Ovary (tissue), 9 donors: ENCODE measurements around the gene COQ9. TPM values are rescaled to one million over a fixed set of nuclear protein-coding genes. Genes with fewer than 3 reads are reported as not detected.
A peak's percentile ranks its signal among the peaks of the same experiment; 100 is the strongest.

Experiments
- DNase-seq, 5 donors: peaks; one replicate each; pipeline ENCODE4 v3.0.0-alpha.2; 2019 to 2020
- H3K27ac ChIP-seq, 2 donors: fragments of 200-600 bp; one replicate each; pipeline versions ENCODE4 v1.5.1 to v1.8.0; 2019 to 2022
- H3K27me3 ChIP-seq: fragments of 200-600 bp; one replicate; pipeline ENCODE4 v1.8.0; 2022
- H3K36me3 ChIP-seq: fragments of 200-600 bp; sonication (generic); one replicate; pipeline ENCODE4 v1.5.1; 2019
- H3K4me1 ChIP-seq: one replicate; pipeline ENCODE4 v1.8.1; 2013; ENCODE audit warnings: mild to moderate bottlenecking, moderate library complexity; ENCODE audit not compliant: insufficient read depth
- H3K4me3 ChIP-seq: fragments of 200-600 bp; sonication (generic); one replicate; pipeline ENCODE4 v1.5.1; 2017
- H3K9me3 ChIP-seq, 2 donors: fragments of 200-600 bp in 1 of 2; sonication (generic) in 1 of 2; one replicate each; pipeline versions ENCODE4 v1.5.1 to v1.8.1; 2013 to 2019; ENCODE audit warnings: mild to moderate bottlenecking in 1 of 2, moderate library complexity in 1 of 2
- CTCF ChIP-seq, 3 donors: fragments of 450-650 bp in 2 of 3; fragments of 200-600 bp in 1 of 3; IDR thresholded peaks; one replicate each; pipeline versions ENCODE4 v1.5.1 to v1.8.0; 2016 to 2022; ENCODE audit warnings: antibody characterized with exemption in 3 of 3, mild to moderate bottlenecking in 1 of 3
- EP300 ChIP-seq: sonication (generic); formaldehyde crosslinking; IDR thresholded peaks from one replicate; pipeline ENCODE4 v1.6.1; 2017; ENCODE audit warnings: antibody characterized with exemption
- POLR2A ChIP-seq: fragments of 450-650 bp; IDR thresholded peaks from one replicate; pipeline ENCODE4 v1.6.1; 2017; ENCODE audit warnings: antibody characterized with exemption, mild to moderate bottlenecking, moderate library complexity
- WGBS, 3 donors: extraction: QIAGEN DNeasy Blood & Tissue Kit in 1 of 3; methylation state at CpG; one replicate each; pipeline versions ENCODE4 v1.1.5 to v1.1.7; 2013 to 2017; 5-methylcytosine and 5-hydroxymethylcytosine counted together
- intact Hi-C, 4 donors: fragments of 100-400 bp; cut with DNase I; formaldehyde crosslinking; loops; one replicate each; pipeline versions ENCODE4 v1.11.0 to v1.15.1; 2022 to 2023
- polyA plus RNA-seq, 2 donors: library from polyadenylated mRNA; stranded (reverse); fragments of 200-250 nt in 1 of 2; fragments of 350-450 nt in 1 of 2; fragmentation: Illumina TruSeq in 1 of 2; extraction: RNeasy Lipid Tissue Mini Kit (QIAGEN cat#74804) in 1 of 2; gene quantifications; one replicate each; pipeline ENCODE4 v1.2.3, GENCODE V29; 2013 to 2014
- total RNA-seq, 7 donors: library from RNA; depleted of rRNA in 2 of 7; stranded (reverse); fragments of >200 nt in 2 of 7; fragmentation: NEBNext Ultra II Directional in 3 of 7; extraction: Animal tissue kit (Norgen Biotek cat#: 25700) in 3 of 7; gene quantifications; one replicate each; pipeline versions ENCODE4 v1.1.0 to v1.2.4, GENCODE V29; 2016 to 2023
- donor health status: DM: no; HTN: no; CAD: no; lungs with moderate emphysema.
- donor health status: DM: no; HTN: no; CAD: no.
- donor health status: Bipolar disorder and iron deficiency.
- donor health status: DM: yes; HTN: yes; CAD: no.
- donor health status: DM: no; HTN: no; CAD: no.
- donor health status: DM: yes; HTN: yes; CAD: no.

COQ9 gene
- total and polyA plus RNA-seq, 9 donors, result 24.4 to 68.8 (median 30.1) TPM

- no peaks in the 10 kb centered on the region for H3K36me3 ChIP-seq
- 82 to 87% (median 85%) methylated on average over 12 of the region's 12 CpGs for WGBS, 3 donors
- intact Hi-C loops, result no loop called here
- H3K4me1 ChIP-seq, result no peaks in the 10 kb centered on the region
- H3K27ac ChIP-seq, result no peak overlapping the region
- no peak overlapping the region for H3K4me3 ChIP-seq
- no peaks in the 10 kb centered on the region for H3K27me3 ChIP-seq
- no peak for DNase-seq
- TF ChIP-seq CTCF (IDR thresholded peaks at IDR 0.05) (no peak), EP300 (no peak), POLR2A (no peak)
- H3K9me3 ChIP-seq, result no peaks in the 10 kb centered on the region
Measured at GRCh38 chr16:57502048-57502775, 54.9 kb downstream of the COQ9 start.

GRCh38 chr16:57503366-57503765, 56.1 kb downstream of the COQ9 start:
- no peaks in the 10 kb centered on the region for H3K36me3 ChIP-seq
- no peak for TF ChIP-seq EP300
- TF ChIP-seq CTCF (IDR thresholded peaks at IDR 0.05), result no peak
- TF ChIP-seq POLR2A, result no peak
- H3K4me1 ChIP-seq, result no peaks in the 10 kb centered on the region
- H3K27ac ChIP-seq, result no peak overlapping the region
- no peaks in the 10 kb centered on the region for H3K9me3 ChIP-seq
- WGBS, 3 donors, result 25 to 35% (median 26%) methylated on average over 15 of the region's 15 CpGs
- intact Hi-C loops, result no loop called here
- H3K4me3 ChIP-seq, result no peak overlapping the region
- DNase-seq, result peak in 1 of 5 donors; percentile 59
- no peaks in the 10 kb centered on the region for H3K27me3 ChIP-seq

- no peaks in the 10 kb centered on the region for H3K36me3 ChIP-seq
- no peak for TF ChIP-seq EP300
- TF ChIP-seq CTCF (IDR thresholded peaks at IDR 0.05), result no peak
- TF ChIP-seq POLR2A, result no peak
- 33 to 39% (median 36%) methylated on average over 6 of the region's 6 CpGs for WGBS, 3 donors
- no peak overlapping the region for H3K4me3 ChIP-seq
- DNase-seq, result no peak
- no peaks in the 10 kb centered on the region for H3K9me3 ChIP-seq
- H3K4me1 ChIP-seq, result no peaks in the 10 kb centered on the region
- H3K27ac ChIP-seq, result no peak overlapping the region
- H3K27me3 ChIP-seq, result no peaks in the 10 kb centered on the region
- intact Hi-C loops, result no loop called here
Measured at GRCh38 chr16:57504001-57504400, 56.7 kb downstream of the COQ9 start.

GRCh38 chr16:57504491-57504890, 57.2 kb downstream of the COQ9 start:
- no peaks in the 10 kb centered on the region for H3K27me3 ChIP-seq
- H3K9me3 ChIP-seq, result no peaks in the 10 kb centered on the region
- 72 to 83% (median 73%) methylated on average over 5 of the region's 5 CpGs for WGBS, 3 donors
- H3K27ac ChIP-seq, result no peak overlapping the region
- TF ChIP-seq CTCF (IDR thresholded peaks at IDR 0.05), result no peak
- no peak for TF ChIP-seq EP300
- no peak for TF ChIP-seq POLR2A
- H3K4me1 ChIP-seq, result no peaks in the 10 kb centered on the region
- intact Hi-C loops, result no loop called here
- DNase-seq, result no peak
- no peak overlapping the region for H3K4me3 ChIP-seq
- no peaks in the 10 kb centered on the region for H3K36me3 ChIP-seq
